Amniotic stem cell (primary cell): ENCODE data around the gene CCDC85B.

ENCODE experiments used
- DNase-seq: peaks from one replicate; lab custom pipeline; 2025; lab: John Stamatoyannopoulos, UW

Gene CCDC85B

DNA sequence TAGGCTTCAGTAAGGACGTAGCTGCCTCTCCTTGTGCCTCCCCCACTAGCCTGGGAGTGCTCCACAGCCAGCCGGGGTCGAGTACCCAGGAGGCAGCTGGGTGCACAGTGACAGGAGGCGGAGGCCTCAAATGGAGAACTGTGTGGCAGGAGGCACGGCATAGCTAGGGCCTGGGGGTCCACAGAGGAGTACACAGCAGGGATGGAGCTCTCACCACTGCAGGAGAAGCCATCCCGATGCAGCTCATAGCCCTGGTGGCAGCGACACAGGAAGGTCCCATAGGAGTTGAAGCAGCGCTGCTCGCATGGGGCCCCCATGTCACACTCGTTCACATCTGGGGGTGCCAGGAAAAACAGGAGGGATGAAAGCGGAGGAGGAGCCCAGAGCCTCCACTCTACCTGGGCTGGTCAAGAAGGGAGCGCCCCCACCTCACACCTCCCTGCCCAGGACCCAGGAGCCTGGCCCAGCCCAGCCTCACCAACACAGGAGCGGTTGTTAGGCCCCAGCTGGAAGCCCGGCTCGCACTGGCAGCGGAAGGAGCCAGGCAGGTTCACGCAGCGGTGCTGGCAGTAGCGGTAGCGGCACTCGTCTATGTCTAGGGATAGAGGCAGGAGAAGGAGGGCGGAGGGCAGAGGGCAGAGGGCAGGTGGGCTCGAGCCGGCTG lies 20.7 kb upstream of the CCDC85B start:
- no peak for DNase-seq

DNA sequence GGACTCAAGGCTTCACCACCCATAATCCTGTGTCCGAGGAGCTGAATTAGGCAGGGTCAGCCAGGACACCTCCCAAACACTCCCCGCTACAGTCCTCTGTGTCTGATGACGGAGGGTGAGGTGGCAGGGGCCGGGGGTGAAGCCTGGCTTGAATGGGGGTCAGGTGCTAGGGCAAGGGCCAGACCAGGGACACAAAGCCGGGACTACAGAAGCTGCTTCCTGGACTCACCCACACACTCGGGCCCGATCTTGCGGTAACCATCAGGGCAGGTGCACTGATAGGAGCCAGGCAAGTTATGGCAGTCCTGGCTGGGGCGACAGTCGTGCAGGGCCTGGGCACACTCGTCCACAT lies 20.2 kb upstream of the CCDC85B start:
- no peak for DNase-seq

DNA sequence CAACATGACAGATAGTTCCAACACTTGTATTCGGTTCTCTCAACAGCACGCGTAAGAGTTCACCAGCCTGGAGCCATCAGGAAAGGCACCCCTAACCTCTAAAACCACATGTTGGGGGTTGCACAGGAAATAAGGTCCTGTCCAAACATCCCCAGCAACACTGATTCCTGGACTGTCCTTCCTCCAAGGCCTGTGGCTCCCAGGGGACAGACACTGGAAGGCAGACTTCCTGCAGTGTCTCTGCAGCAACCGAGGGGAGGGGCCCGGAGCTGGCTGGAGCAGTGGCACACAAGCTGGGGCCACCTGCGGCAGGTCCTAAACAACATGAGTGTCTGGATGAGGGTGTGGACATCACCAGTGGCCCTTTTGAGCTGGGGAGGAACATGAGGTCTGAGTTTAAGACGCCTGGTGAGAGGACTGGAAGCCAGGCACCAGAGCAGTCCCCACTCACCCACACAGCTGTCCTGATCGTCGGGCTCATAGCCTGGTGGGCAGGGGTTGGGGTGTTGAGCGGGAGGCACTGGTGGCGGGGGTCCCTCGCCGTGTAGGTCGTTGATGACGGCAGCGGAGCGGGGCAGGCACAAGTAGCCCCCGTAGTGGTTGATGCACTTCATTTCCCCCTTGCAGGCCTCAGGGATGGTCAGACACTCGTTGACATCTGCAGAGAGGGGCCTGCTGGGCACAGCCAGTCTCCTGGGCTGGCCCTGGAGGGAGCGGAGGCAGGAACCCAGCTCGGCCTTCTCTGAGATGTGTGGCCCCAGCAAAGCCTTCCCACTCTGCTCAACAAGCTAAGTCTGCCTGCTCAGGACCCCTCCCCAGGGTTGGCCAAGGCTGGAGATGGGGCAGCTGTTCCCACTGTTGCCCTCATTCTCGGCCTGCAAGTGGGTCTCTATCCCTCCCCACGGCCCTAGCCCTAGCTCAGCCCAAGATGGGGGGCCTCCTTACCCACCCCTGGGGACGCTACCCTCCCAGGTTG lies 19.5 kb upstream of the CCDC85B start:
- no peak for DNase-seq

DNA sequence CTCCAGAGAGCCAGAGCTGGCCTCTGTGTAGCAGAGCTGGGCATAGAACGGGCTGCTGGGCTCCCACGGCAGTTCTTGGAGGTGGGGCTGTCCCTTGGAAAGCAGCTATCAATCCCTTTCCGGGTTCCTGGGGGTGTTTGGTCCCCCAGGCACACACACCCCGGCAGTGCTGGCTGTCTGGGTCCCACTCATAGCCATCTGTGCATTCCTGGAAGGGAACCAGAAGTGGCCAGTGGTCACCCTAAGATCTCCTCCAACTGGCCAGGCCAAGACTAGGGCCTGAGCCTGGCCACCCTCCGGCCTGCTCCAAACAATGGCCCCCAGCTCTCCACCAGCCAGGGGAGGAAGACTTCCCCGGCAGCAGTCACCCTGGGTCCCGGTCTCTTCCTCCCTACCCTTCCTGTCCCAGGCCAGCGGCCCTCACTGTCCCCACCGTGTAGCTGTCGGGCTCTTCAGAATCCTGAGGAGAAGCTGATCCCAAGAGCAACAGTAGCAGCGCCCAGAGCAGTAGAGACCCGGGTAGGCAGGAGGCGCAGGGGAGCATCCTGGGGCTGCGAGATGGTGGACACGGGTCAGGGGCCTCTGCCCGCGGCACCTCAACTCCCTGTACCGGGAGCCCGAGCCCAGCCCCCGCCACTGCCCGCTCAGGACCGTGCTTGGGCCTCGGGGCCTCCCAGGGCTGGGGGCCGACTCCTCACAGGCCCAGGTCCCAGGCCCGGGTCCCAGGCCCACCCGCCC lies 18.5 kb upstream of the CCDC85B start:
- DNase-seq, result no peak

DNA sequence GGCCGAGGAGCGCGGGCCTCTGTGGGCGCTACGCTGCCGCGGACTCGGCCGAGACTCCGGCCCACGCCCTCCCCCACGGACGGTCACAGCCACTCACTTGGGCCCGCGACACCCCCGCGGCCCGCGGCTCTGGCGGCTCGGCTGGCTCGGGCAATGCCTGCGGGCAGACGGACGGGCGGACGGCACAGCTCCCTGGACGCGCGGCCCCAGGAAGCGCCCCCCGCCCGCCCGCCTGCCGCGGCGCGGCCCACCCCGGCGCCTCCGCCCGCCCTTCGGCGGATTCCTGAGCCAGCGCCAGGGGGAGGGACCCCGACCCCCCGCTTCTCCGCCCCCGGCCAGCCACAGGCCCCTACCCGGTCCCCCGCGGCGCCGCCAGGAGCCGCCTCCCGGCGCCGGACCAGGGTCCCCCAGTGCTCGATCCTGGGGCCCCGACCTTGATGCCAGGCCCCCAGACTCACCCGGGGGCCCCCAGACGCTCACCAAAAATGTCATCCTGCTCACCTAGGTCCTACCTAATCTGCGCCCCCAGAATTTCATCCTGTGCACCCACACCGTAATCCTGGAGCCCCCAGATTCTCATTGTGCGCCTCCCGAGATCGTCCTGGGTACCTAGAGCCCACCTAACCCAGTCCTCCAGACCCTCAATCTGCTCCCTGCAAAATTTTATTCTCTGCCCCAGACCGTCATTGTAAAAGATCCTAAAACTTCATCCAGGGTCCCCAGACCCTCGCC lies 17.7 kb upstream of the CCDC85B start, which contains the start of gene EFEMP2:
EFEMP2 (minus strand) TSS at position 215 of the 732 bp plus-strand sequence. CDS start 446 bp downstream, outside the sequence.
- DNase-seq, result no peak

DNA sequence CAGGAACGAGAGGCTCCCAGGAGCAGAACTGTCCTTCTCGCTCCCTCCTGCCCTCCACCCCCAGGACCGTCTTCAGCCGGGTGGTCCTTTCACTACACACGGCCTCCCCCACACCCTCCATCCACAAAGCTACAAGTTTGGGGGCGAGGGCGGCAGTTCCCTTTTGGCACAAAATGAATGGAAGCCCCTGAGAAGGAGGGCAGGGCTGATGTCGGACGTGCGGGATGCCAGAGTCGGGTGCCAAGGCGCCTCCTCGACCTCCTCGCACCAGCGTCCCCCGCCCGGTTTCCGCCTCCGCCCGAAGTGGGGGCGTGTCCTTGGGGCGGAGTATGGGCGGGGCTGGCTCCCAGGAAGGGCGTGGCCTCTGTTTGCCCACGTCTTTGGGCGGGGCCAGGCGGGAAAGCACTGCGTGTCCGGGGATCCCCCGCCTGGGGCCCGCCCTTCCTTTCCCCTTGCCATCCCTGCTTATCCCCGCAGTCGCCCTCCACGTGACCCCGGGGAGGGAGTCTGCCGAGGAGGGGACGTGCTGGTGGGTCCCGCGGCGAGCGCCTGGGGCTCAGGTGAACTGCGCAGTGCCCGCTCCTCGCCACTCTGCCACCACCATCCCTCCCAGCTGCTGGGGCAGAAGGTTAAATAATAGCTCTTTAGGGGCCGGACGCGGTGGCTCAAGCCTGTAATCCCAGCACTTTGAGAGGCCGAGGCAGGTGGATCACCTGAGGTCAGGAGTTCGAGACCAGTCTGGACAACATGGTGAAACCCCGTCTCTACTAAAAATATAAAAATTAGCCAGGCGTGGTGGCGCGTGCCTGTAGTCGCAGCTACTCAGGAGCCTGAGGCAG lies 16.9 kb upstream of the CCDC85B start:
- peak; percentile 93 for DNase-seq

DNA sequence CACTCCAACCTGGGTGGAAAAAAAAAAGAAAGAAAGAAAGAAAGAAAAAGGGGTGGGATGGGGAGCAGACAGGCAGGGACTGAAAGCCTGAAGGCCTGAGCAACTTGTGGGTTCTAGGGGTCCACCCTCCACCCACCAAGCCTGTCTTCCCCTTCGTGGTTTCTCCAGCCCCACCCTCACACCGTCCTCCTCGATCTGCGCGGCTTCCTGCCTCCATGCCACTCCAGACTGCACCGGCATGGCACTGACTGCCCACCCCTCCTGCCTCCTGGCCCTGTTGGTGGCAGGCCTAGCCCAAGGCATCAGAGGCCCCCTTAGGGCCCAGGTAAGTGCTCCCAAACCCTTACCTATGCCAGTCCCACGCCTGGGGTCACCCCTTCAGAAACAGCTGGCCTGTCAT lies 10.9 kb upstream of the CCDC85B start, which contains the start of gene CTSW:
CTSW (plus strand) TSS at position 221 of the 400 bp plus-strand sequence; CDS start at position 239, 18 bp downstream.
- no peak for DNase-seq

DNA sequence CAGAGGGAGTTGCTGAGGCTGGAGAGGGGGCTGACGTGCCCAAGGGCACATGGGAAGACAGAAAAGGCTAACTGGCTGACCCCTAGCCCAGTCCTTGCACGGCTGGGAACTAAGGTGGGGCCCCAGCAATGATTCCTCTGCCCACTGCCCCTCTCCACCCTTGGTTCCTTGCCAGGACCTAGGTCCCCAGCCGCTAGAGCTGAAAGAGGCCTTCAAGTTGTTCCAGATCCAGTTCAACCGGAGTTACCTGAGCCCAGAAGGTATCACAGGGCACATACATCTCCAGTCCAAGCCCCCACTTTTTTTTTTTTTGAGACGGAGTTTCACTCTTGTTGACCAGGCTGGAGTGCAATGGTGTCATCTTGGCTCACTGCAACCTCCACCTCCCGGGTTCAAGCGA lies 10.4 kb upstream of the CCDC85B start:
- no peak for DNase-seq

DNA sequence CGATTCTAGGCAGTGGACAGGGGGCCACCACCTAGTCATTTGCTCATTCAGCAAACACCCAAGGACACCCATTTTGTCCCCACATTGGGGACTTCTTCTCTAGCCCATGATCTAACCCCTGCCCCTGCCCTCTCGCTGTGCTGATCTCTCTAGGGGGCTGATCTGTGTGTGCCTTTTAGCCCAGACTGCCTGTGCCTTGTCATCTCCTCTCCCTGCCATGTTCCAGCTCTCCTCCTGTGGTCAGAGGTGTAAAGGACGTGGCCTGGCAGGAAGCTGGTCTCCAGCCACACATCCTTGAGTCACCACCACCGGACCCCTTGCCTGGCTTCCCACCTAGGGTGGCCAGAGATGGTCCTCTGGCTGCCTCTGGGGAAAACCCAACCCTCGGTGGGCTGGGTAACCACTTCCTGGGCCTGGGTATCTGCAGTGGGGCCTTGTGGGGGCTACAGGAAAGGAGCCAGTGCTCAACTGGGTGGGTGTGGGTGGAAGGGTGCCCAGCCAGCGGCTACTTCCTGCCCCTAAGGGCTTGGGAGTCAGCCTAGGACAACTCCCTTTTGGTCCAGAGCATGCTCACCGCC lies 9.5 kb upstream of the CCDC85B start:
- no peak for DNase-seq

DNA sequence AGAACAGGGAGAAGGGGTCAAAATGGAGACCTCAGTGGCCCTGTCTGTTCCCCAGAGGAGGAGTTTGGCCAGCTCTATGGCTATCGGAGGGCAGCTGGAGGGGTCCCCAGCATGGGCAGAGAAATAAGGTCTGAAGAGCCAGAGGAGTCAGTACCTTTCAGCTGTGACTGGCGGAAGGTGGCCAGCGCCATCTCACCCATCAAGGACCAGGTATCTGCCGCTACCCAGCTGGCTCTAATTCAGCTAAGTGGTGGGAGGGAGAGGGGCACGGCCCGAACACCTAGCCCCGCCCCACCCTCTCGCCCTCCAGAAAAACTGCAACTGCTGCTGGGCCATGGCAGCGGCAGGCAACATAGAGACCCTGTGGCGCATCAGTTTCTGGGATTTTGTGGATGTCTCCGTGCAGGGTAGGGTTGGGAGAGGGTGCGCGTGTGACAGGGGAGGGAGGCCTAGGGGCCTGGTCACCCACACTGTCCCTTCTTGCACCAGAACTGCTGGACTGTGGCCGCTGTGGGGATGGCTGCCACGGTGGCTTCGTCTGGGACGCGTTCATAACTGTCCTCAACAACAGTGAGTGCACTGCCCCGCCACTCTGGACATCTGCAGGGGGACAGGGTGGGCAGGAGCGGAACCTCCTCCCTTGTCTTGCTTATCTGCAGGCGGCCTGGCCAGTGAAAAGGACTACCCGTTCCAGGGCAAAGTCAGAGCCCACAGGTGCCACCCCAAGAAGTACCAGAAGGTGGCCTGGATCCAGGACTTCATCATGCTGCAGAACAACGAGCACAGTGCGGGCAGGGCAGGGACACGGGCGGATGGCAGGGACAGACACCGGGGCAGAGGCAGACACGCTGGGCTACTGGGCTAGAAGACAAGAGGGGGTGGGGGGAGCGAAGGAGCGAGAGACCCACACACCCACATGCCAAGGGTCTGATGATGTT lies 8.1 kb upstream of the CCDC85B start:
- DNase-seq, result no peak

DNA sequence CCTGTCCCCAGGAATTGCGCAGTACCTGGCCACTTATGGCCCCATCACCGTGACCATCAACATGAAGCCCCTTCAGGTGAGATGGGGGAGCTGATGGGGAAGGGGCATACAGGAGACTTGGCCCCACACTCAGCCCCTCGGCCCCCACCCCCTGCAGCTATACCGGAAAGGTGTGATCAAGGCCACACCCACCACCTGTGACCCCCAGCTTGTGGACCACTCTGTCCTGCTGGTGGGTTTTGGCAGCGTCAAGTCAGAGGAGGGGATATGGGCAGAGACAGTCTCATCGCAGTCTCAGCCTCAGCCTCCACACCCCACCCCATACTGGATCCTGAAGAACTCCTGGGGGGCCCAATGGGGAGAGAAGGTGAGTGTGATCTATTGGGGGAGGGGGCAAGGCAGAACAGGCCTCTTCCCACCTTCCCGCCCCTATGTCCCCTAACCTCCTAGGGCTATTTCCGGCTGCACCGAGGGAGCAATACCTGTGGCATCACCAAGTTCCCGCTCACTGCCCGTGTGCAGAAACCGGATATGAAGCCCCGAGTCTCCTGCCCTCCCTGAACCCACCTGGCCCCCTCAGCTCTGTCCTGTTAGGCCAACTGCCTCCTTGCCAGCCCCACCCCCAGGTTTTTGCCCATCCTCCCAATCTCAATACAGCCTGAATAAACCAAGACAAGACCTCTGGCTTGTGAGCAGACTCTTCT lies 7.3 kb upstream of the CCDC85B start:
- no peak for DNase-seq

DNA sequence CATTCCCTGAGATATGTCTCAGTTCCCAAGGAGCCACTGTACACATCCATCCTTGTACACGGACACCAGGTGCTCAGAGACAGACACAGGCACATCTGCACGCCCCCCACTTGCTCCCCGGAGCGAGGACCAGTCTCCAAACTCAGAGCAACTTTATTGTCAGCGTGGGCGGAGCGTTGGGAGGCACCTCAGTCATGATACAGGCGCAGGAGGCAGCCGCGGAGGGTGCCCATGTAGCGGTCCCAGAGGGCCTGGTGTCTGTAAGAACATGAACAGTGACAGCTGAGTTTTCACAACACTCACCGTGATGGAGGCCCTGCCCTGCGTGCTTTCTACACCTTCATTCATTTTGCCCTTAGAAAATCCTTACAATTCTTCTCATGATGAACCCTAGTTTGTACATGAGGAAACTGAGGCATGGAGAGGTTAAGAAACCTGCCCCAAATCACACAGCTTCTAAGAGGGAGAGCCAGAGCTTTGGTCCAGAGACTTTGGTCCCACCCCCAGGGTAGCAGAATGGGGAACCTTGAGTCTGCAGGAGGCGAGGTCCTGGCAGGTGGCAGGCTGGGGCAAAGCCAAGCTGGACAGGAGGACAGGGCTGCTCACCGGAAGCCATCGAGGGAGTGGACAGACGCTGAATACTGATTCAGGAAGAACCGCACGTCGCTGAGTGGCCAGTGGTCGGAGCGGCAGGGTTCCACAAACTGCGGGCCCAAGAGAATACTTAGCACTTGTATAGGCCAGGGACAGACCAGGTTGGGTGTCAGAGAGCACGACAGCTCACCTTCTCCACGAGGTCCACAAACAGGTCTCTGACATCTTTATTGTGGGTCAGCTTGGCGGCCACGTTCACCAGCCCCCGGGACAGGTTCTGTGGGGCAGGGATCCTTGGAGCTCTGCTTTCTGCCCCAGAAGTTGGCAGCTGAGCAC lies 6.4 kb upstream of the CCDC85B start:
- DNase-seq, result no peak

DNA sequence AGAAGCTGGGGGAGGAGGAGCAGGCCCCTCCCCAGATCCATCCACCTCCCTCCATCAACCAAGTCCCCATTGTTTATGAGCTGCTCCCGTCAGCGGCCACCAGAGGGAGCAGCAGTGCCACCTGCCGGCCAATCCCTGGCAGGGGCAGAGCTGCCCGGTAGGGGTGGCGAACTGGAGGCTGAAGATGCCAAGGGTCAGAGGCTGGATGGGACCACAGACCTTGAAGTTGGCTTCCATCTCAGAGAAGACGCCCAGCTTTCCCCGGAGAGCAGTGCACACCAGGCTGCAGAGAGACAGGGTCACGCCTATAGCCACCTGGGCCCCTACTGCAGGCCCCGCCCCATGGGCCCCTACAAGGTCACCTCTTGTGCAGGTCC lies 5.8 kb upstream of the CCDC85B start:
- no peak for DNase-seq

DNA sequence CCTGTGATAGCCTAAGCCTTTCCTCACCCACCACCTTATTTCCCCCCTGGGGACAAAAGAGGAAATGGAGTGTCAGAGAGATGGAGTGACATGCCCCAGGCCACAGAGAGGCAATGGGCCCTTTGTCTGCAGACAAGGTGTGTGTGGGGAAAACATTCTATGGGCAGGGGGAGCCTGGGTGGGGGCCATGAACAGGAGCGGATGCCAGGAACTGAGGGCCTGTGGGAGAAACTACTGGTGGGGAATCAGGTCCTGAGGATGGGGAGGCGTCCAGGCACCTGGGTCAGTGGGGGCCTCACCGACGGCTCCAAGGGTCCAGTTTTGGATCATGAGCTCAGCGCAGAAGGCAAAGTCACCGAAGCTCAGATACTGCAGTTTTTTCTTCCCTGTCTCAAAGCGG lies 5.2 kb upstream of the CCDC85B start:
- no peak for DNase-seq

DNA sequence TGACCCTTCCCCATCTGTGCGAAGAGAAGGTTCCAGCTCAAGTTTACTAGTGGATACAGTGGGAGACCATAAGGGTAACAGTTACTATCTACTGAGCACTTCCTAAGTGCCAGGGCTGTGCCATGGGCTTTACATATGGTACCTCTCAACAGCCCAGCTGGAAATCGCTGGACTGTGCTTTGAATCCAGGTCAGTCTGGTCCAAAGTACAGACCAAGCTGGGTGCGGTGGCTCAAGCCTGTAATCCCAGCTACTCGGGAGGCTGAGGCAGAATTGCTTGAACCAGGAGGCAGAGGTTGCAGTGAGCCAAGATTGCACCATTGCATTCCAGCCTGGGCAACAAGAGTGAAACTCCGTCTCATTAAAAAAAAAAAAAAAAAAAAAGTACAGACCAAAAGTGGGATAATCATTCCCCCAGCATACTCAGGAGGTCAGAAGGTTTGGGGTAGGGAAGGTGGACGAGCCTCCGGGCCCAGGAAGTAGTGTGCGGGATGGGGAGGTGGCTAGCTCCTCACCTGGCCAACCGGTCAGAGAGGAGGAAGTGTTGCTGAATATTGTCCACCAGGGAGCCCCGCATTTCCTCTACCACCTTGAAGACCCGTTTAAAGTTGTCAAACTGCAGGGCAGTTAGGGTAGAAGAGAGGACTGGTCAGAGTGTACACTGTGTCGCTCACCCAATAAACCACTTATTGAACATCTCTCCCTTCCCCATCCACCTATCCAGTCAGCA lies 4.5 kb upstream of the CCDC85B start:
- DNase-seq, result no peak

DNA sequence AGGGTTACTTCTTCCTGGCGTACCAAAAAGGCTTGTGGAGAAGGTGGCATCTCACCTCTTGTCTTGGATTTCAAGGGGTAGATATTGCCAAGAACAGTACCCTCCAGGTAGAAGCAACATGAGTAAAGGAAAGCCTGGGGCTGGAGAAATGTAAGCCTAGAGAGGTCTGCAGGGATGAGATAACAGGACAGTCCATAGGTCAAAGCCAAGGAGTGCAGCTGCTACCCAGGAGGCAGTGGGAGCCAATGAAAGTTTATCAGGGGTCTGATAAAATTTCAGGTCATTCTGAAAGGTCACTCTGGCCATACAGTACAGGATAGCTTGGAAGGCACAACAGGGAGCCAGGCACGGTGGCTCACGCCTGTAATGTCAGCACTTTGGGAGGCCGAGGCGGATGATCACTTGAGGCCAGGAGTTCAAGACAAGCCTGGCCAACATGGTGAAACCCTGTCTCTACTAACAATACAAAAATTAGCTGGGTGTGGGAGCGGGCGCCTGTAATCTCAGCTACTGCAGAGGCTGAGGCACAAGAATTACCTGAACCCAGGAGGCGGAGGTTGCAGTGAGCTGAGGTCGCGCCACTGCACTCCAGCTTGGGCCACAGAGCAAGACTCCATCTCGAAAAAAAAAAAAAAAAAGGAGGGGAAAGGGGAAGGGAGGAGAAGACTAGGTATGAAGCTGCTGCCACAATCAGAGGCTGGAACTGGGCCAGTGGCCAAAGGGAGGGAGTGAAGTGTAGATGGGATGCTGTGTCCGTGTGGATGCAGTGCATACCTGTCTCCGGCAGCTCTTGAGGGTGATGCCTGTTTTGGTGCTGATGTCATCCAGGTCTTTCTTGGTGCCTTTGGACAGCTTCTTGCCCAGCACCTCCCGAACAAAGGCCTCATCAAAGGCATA lies 3.4 kb upstream of the CCDC85B start:
- DNase-seq, result no peak
